Measurements from ENCODE around the gene GJA1. TPM values are rescaled to one million over a fixed set of nuclear protein-coding genes. Genes with fewer than 3 reads are reported as not detected.
"Not testable (repeated sequence)": the region's sequence is repeated elsewhere in the genome, so short reads cannot be mapped to it uniquely, and the experiment has no call there.

Gene GJA1
- total and polyA plus RNA-seq, 2 experiments from 2014 or later, result 86.0 to 248 TPM

DNA sequence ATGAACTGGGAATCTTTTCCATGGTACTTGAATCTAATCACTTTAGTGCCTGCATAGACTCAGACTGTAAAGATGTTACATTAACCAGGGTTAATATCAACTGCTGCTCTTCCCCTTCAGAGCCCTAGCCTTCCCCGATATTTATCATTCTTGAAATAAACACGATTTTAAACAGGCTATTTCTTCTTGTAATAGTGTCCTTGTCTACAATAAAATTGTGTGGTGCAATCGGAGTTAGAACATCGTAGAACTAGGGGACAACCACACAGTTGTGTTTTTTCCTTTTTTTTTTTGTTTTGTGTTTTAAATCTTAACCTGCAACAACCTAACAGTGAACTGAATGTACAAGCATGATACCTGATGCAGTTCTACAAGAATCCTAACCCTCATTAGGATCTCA is 4.5 kb downstream of the GJA1 start:
- Histone ChIP-seq H3K27ac (peak overlapping the region; percentile 90), H3K9me3 (ENCODE audit: low read depth) (no peaks in the 10 kb centered on the region), H3K4me1 (ENCODE audit: insufficient read depth) (no peaks in the 10 kb centered on the region), H4K20me1 (ENCODE audit: insufficient read depth, poor library complexity, severe bottlenecking) (peaks cover 40% of the 10 kb centered on the region), H3K4me3 (no peak overlapping the region), H3K4me2 (peak overlapping the region; percentile 77), H3K79me2 (peaks cover 93% of the 10 kb centered on the region), H2AFZ (no peak overlapping the region), H3K36me3 (replicated peaks; ENCODE audit: insufficient read depth, low read depth) (no peaks in the 10 kb centered on the region), H3K27me3 (no peaks in the 10 kb centered on the region), H3K9me2 (replicated peaks; ENCODE audit: insufficient read depth) (no peaks in the 10 kb centered on the region)
- DNase-seq (ENCODE audit: low spot score), result no peak
- TF ChIP-seq, protein P1, sequence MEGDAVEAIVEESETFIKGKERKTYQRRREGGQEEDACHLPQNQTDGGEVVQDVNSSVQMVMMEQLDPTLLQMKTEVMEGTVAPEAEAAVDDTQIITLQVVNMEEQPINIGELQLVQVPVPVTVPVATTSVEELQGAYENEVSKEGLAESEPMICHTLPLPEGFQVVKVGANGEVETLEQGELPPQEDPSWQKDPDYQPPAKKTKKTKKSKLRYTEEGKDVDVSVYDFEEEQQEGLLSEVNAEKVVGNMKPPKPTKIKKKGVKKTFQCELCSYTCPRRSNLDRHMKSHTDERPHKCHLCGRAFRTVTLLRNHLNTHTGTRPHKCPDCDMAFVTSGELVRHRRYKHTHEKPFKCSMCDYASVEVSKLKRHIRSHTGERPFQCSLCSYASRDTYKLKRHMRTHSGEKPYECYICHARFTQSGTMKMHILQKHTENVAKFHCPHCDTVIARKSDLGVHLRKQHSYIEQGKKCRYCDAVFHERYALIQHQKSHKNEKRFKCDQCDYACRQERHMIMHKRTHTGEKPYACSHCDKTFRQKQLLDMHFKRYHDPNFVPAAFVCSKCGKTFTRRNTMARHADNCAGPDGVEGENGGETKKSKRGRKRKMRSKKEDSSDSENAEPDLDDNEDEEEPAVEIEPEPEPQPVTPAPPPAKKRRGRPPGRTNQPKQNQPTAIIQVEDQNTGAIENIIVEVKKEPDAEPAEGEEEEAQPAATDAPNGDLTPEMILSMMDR (IDR thresholded peaks at IDR 0.05; ENCODE audit: poor library complexity), result no peak
- no peak for TF ChIP-seq EZH2 (IDR thresholded peaks at IDR 0.05; ENCODE audit: borderline replicate concordance)
- TF ChIP-seq EZH2phosphoT487 (IDR thresholded peaks at IDR 0.05; ENCODE audit: low read depth, severe bottlenecking, unreplicated experiment), result no peak
- WGBS (ENCODE audit: low lambda C conversion rate, missing lambda C conversion rate), result 27% methylated on average over 4 of the region's 4 CpGs

DNA sequence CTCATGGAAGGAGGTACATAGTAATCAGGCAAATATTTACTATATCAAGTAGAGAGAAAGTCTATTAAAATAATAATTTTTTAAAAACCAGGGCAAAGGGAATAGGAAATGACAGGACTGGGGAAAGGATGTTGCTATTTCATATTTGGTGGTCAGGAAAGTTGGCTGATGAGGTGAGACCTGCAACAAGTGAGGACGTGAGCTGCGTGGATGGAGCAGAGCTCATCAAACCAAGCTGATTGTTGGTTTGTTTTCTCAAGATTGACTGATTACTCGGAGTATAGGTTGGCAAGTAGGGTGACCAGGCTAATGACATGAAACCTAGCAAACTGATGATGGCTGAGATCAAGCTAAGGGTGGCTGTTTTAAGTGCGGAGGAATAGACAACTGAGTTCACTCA is 6.0 kb downstream of the GJA1 start:
- H3K79me2 ChIP-seq, result peaks cover 100% of the 10 kb centered on the region
- 69% methylated on average over 4 of the region's 4 CpGs for WGBS (ENCODE audit: low lambda C conversion rate, missing lambda C conversion rate)
- H3K27me3 ChIP-seq, result no peaks in the 10 kb centered on the region
- H3K9me2 ChIP-seq (replicated peaks; ENCODE audit: insufficient read depth), result no peaks in the 10 kb centered on the region
- H4K20me1 ChIP-seq (ENCODE audit: insufficient read depth, poor library complexity, severe bottlenecking), result peaks cover 53% of the 10 kb centered on the region
- no peak overlapping the region for H2AFZ ChIP-seq
- no peak for TF ChIP-seq EZH2phosphoT487 (IDR thresholded peaks at IDR 0.05; ENCODE audit: low read depth, severe bottlenecking, unreplicated experiment)
- no peak for TF ChIP-seq EZH2 (IDR thresholded peaks at IDR 0.05; ENCODE audit: borderline replicate concordance)
- peak overlapping the region; percentile 5 for H3K27ac ChIP-seq
- peak overlapping the region; percentile 77 for H3K4me2 ChIP-seq
- no peak for DNase-seq (ENCODE audit: low spot score)
- no peaks in the 10 kb centered on the region for H3K9me3 ChIP-seq (ENCODE audit: low read depth)
- H3K4me3 ChIP-seq, result no peak overlapping the region
- H3K4me1 ChIP-seq (ENCODE audit: insufficient read depth), result no peaks in the 10 kb centered on the region
- H3K36me3 ChIP-seq (replicated peaks; ENCODE audit: insufficient read depth, low read depth), result no peaks in the 10 kb centered on the region

DNA sequence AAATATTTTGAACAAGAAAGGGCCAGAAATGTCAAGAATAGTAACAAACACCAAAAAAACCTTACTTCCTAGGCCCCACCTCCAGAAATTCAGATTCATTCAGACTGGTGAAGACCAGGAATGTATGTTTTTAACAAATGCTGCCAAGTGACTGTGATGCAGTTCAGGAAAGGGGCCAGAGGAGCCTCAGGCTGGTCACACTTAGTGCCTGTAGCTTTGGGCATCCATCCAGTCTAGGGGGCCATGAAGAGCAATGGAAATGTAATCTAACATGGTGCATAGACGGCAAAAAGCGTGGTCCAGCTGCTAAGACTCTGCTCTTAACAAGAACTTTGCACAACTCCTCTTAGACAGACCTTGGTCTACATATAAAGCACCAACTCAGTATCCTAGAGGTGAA is 7.1 kb downstream of the GJA1 start:
- peaks cover 100% of the 10 kb centered on the region for H3K79me2 ChIP-seq
- no peaks in the 10 kb centered on the region for H3K27me3 ChIP-seq
- H3K9me3 ChIP-seq (ENCODE audit: low read depth), result no peaks in the 10 kb centered on the region
- H3K27ac ChIP-seq, result peak overlapping the region; percentile 22
- 70% methylated on average over 2 of the region's 2 CpGs for WGBS (ENCODE audit: low lambda C conversion rate, missing lambda C conversion rate)
- no peaks in the 10 kb centered on the region for H3K9me2 ChIP-seq (replicated peaks; ENCODE audit: insufficient read depth)
- no peak overlapping the region for H2AFZ ChIP-seq
- H3K4me3 ChIP-seq, result no peak overlapping the region
- H3K4me2 ChIP-seq, result peak overlapping the region; percentile 77
- DNase-seq (ENCODE audit: low spot score), result no peak
- peaks cover 60% of the 10 kb centered on the region for H4K20me1 ChIP-seq (ENCODE audit: insufficient read depth, poor library complexity, severe bottlenecking)
- H3K4me1 ChIP-seq (ENCODE audit: insufficient read depth), result no peaks in the 10 kb centered on the region
- no peaks in the 10 kb centered on the region for H3K36me3 ChIP-seq (replicated peaks; ENCODE audit: insufficient read depth, low read depth)
- TF ChIP-seq, protein P1 (IDR thresholded peaks at IDR 0.05; ENCODE audit: poor library complexity), result no peak
- TF ChIP-seq EZH2phosphoT487 (IDR thresholded peaks at IDR 0.05; ENCODE audit: low read depth, severe bottlenecking, unreplicated experiment), result no peak

GRCh38 chr6:121443971-121444541 is 8.6 kb downstream of the GJA1 start:
- Histone ChIP-seq H3K36me3 (replicated peaks; ENCODE audit: insufficient read depth, low read depth) (peaks cover 2% of the 10 kb centered on the region), H3K9me3 (ENCODE audit: low read depth) (no peaks in the 10 kb centered on the region), H3K4me2 (peak overlapping the region; percentile 77), H3K79me2 (peaks cover 98% of the 10 kb centered on the region), H2AFZ (no peak overlapping the region), H4K20me1 (ENCODE audit: insufficient read depth, poor library complexity, severe bottlenecking) (peaks cover 56% of the 10 kb centered on the region), H3K27me3 (no peaks in the 10 kb centered on the region), H3K9me2 (replicated peaks; ENCODE audit: insufficient read depth) (no peaks in the 10 kb centered on the region), H3K4me3 (no peak overlapping the region), H3K4me1 (ENCODE audit: insufficient read depth) (no peaks in the 10 kb centered on the region), H3K27ac (peak overlapping the region; percentile 14)
- WGBS (ENCODE audit: low lambda C conversion rate, missing lambda C conversion rate), result 64% methylated on average over 3 of the region's 3 CpGs
- DNase-seq (ENCODE audit: low spot score), result no peak
- TF ChIP-seq, protein P1 (IDR thresholded peaks at IDR 0.05; ENCODE audit: poor library complexity), result no peak
- TF ChIP-seq EZH2phosphoT487 (IDR thresholded peaks at IDR 0.05; ENCODE audit: low read depth, severe bottlenecking, unreplicated experiment) (no peak), EZH2 (IDR thresholded peaks at IDR 0.05; ENCODE audit: borderline replicate concordance) (no peak)

- DNase-seq (ENCODE audit: low spot score); H3K4me2 ChIP-seq; H3K36me3 ChIP-seq (replicated peaks; ENCODE audit: insufficient read depth, low read depth); H3K27me3 ChIP-seq; H3K9me3 ChIP-seq (ENCODE audit: low read depth); H3K4me3 ChIP-seq; H2AFZ ChIP-seq; H3K9me2 ChIP-seq (replicated peaks; ENCODE audit: insufficient read depth); H3K27ac ChIP-seq; H3K4me1 ChIP-seq (ENCODE audit: insufficient read depth): not testable (repeated sequence)
- H4K20me1 ChIP-seq (ENCODE audit: insufficient read depth, poor library complexity, severe bottlenecking), result peaks cover 59% of the 10 kb centered on the region
- H3K79me2 ChIP-seq, result peaks cover 81% of the 10 kb centered on the region
- 93% methylated on average over 7 of the region's 7 CpGs for WGBS (ENCODE audit: low lambda C conversion rate, missing lambda C conversion rate)
Measured at GRCh38 chr6:121446705-121447104, 11.3 kb downstream of the GJA1 start.

DNA sequence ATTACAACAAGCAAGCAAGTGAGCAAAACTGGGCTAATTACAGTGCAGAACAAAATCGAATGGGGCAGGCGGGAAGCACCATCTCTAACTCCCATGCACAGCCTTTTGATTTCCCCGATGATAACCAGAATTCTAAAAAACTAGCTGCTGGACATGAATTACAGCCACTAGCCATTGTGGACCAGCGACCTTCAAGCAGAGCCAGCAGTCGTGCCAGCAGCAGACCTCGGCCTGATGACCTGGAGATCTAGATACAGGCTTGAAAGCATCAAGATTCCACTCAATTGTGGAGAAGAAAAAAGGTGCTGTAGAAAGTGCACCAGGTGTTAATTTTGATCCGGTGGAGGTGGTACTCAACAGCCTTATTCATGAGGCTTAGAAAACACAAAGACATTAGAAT is 12.3 kb downstream of the GJA1 start:
- not testable (repeated sequence) for H3K4me1 ChIP-seq (ENCODE audit: insufficient read depth); H3K36me3 ChIP-seq (replicated peaks; ENCODE audit: insufficient read depth, low read depth); H2AFZ ChIP-seq; DNase-seq (ENCODE audit: low spot score); H3K4me3 ChIP-seq; H3K9me3 ChIP-seq (ENCODE audit: low read depth); H3K4me2 ChIP-seq; H3K27me3 ChIP-seq; H3K9me2 ChIP-seq (replicated peaks; ENCODE audit: insufficient read depth); H3K27ac ChIP-seq
- 91% methylated on average over 7 of the region's 7 CpGs for WGBS (ENCODE audit: low lambda C conversion rate, missing lambda C conversion rate)
- Histone ChIP-seq H4K20me1 (ENCODE audit: insufficient read depth, poor library complexity, severe bottlenecking) (peaks cover 49% of the 10 kb centered on the region), H3K79me2 (peaks cover 70% of the 10 kb centered on the region)
